Inflammatory macrophage (primary cell): Measurements from ENCODE around the gene SPARC.

ENCODE experiments used
- DNase-seq, 2 donors: peaks; one replicate each; pipeline ENCODE4 v3.0.0-alpha.2; 2020 to 2022

Gene SPARC

DNA sequence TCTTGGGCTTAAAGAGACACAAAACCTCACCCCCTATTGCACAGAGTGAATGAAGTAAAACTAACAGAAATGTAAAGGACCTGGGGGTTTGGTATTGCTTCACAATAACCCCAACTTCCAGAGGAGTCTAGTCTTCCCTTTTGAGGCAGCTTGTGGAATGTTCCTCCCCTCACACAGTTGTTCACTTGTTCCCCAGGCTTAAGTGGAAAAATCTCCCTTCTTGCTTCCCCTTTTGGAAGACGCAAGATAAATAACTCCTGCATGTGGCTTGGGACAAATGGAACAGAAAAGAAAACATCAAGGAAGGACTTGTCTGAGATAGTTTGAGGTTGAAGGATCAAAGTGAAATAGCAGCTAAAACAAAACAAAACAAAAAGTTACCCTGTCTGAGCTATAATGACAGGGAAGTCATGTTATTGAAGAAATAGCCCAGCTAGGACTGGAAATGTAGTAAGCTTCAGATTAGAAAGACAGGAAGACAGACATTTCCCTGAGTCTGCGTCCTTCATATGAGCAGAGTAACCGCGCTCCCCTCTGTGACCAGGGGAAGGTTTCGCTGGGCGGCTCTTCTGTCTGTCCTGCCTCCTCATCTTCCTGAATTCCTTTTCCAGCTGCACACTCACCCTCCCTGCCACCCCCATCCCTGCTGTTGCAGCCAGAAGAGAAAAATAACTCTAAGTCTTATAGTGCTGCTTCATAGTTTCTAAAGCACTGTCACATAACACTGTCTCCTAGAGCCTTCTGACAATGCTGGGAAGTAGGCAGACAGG, 8.8 kb downstream of the SPARC start:
- peak; percentile 50 to 58 for DNase-seq

DNA sequence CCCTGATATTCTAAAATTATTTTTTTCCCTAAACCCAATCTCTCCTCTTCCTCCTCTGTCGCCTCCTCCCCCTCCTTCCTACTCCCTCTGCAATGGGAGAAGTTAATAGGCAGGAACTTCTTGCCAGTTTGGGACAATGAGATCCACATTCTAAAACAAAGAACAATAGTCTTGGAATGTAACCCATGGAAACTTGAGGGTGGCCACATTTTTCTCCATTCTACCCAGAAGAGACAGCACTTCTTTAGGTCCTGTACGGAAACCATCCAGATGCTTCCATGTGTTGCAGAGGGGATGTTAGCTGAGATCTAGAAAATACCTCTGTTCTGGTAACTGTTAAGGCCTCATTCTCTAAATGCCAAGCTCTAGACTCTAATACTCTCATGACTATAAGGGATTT, 10.0 kb downstream of the SPARC start:
- no peak for DNase-seq

DNA sequence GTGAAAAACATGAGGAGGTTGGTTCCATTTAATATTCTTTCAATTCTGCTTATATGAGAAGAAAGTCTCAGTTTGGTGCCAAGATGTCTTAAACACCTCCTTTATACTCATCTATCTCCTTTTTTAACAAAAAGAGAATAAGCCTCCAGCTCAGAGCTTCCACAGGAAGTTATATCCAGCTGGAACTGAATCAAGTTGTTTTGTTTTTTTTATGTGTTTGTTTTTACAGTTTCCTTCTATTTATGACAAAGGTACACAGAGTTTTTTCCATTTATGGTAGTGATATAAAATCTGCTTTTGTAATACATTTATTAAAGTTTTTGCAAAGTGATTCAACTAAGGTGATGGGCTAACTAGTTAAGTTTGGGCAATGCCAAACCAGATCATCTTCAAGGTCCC, 10.4 kb downstream of the SPARC start:
- DNase-seq, result no peak

- peak; percentile 53 to 81 for DNase-seq
These were observed 11.0 kb downstream of the SPARC start for GRCh38 chr5:151675611-151676313.

DNA sequence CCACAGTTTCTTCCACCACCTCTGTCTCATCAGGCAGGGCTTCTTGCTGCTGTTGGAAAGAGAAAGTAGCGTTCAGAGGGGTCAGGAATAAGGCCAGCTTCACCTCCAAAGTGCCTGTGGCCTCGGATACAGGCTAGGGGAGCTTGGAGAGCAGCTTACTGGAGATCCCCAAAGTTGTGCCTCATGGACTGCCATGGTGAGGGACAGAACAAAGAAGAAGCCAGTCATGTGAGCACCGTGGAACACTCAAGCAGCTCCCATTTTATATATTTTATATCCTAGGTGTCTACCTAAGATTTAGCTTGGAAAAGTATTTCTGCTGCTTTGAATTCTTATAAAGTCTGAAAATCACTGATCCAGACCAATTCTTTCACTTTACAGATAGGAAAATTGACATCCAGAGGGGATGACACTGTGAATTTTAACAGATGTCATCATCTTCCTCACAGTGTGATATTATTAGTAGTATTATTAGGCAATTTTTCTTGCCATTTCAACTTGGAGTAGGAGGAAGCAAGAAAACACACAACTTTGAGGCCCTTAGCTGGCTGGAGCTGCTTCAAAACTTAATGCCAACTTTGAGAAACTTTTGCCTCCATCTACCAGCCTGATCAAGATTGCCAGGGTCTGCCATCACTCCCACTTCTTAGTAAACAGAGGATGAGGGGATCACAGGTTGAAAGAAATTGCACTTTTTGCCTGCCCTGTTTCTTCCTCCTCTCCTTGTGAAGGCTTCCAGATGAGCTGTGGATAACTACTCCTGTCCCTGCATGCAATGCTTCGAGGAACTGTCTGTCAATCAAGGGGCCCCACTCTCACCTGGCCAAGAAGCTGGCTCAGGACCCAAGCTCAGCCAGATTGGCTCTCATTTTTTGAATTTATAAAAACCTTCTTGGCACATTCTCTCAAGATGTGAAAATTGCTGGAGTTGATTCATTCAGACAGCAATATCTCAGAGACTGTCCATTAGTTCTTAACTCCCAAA, 11.8 kb downstream of the SPARC start:
- DNase-seq, result peak; percentile 64 to 82

DNA sequence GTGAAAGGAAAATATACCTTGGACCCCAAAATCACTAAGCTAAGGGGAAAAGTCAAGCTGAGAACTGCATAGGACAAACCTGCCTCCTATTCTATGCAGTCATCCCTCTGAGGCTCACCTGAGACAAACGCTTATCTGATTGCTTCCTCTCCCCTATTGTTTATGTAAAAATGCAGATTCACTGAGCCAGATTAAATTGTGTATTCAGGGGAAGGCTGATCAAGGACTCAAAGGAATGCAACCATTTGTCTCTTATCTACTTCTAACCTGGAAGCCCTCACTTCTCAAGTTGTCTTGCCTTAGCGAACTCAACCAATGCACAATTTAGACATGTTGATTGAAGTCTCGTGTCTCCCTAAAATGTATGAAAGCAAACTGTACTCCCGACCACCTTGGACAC, 13.3 kb downstream of the SPARC start:
- no peak for DNase-seq

- peak; percentile 62 to 64 for DNase-seq
These were observed 14.2 kb downstream of the SPARC start for GRCh38 chr5:151672516-151672915.

DNA sequence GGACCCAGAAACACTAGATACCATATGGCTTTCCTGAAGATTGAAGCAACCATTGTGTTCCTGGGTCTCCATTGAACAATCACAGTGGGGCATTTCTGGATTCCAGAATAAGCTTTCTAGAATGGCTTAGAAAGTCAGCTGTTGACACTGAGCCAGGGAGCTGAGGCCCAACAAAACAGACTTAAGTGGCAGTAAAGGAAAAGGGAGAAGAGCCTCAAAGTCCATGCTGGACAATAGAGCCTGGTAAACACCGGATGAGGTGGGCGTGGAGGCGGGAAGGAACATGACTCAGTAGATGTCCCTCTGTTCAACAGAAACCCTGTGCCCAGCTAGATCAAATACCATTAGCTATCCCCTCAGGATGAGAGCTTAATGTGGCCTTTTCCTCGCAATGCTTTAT, 14.8 kb downstream of the SPARC start:
- peak; percentile 58 to 74 for DNase-seq

GRCh38 chr5:151670953-151671636, 15.6 kb downstream of the SPARC start:
- DNase-seq, result no peak

GRCh38 chr5:151670083-151670686, 16.5 kb downstream of the SPARC start:
- no peak for DNase-seq

DNA sequence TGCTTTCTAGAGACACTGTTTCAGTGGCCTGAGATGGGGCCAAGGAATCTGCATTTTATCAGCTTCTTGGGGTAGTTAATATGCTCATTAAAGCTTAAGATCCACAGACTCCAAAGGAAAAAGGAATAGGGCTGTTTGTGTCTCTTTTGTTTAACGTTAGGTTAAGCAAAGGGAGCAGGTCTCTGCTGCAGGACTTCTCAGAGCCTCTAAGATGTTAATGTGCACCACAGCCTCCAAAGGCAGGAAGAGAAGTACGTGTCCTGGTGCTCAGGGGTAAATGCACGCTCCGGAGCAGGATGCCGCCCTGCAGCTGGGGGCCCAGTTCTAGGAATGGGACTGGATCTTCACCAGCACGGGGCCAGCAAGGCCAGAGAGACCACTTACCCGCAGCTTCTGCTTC, 19.6 kb downstream of the SPARC start:
- DNase-seq, result no peak

DNA sequence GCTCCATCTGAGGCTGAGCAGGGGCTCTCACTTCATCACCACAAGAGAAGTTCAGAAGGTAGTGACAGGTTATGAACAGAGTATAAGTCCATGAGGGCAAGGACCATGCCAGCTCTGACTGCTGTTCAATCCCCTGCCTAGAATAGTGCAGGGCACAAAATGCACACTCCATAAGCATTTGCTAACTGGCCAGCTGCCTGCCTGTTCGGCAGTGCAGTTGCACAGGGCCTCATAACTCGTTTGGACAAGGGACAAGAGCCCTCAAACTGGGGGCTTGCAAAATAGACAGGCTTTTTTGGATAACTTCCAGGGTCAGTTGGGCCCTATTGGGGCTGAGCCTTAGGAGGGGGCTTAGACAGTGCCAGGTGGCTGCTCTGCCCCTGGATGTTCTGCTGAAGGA, 21.1 kb downstream of the SPARC start:
- DNase-seq, result no peak

DNA sequence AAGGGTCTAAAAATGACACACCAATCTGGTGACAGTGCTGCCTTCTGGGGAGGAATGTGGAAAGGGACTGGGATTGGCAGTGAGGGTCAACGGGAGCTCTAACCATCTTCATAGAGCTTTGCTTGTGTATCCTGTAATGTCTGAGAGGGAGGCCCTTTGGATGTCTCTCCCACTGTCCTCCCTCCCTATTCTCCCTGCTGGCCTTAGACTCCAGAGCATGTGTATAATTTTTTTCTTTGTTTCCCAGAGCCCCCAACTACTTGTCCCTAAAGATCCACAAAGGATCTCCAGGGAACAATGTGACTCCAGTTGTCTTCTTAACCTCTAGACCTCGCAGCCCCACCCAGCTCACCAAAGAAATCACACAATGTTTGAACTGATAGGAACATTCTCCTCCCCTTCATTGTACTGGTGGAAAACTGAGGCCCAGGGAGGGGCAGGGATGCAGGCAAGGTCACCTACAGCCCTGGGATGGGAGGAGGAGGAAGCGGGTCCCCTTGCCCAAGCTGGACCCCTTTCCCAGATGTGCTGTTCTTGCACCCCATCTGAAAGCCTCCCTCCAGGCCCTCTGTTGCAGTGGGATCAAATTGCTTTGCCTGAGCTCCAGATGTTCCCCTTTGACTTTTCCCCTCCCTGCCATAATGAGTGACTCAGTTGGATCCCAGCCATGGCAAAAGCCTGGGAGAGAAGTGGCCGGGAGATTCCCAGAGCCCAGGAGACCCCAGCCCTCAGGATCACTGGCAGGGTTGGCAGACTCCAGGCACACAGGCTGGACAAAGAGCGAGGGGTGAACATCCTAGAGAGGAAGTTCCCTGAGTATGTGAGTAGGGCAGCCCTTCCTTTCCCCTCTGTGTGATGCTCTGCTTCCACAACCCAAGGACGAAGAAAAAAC, 21.8 kb downstream of the SPARC start:
- no peak for DNase-seq

DNA sequence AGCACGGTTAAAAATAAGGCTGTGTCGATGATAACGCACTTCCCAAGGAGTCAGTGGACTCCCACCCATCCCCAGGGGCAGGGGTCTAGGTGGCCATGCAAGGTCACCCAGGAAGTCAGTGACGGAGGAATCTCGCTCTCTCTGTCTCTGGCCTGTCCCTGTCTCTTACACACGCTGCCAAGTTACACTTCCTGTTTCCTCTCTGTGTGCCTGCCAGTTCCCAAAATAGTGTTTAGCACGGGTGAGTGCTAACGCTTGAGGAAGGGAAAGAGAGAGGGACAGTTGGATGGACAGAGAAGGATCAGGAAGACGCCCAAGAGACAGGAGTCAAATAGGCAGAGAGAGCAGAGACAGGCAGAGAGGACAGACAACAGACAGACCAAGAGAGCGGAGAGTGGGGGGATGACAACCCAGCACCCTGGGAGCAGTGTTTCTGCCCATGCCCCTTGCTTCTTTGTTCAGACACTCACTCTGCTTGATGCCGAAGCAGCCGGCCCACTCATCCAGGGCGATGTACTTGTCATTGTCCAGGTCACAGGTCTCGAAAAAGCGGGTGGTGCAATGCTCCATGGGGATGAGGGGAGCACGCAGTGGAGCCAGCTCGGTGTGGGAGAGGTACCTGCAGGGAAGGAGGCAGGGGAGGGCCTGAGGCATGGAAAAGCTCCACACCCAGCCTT, 23.0 kb downstream of the SPARC start:
- DNase-seq, result peak; percentile 72 to 73

- DNase-seq, result no peak
These were observed 23.9 kb downstream of the SPARC start for GRCh38 chr5:151662805-151663204.

DNA sequence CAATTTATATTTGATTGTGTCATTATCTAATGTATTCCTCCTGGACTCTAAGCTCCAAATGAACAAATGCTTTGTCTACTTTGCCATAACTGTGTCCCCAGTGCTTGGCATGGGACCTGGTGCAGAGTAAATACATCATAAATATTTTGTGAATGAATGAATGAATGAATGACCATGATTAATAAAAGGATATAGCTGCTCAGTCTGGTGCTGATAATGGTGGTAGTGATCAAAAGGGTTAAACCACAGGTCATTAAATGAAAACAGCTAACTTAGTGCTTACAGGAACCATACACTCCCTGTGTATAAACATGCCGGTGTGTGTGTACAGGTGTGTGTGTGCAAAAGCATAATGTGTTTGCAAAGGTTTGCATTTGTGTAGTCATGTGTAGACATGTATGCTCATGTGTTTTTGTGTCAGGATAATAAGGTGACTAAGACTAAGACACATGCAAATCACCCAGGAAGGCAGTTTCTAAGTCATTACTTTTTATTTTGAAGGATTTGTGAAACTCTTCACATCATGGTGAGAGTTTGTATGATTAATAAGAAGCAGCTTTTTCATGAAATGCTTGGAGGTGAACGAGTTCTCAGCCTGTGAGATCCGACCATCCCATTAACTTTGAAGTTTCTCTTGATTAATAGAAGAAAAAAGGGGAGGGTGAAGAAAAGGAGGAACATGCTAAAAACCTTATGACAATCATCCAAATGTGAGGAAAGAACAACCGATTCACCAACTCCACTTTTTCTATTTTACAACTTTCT, 24.6 kb downstream of the SPARC start:
- no peak for DNase-seq

- no peak for DNase-seq
These were observed 25.9 kb downstream of the SPARC start for GRCh38 chr5:151660616-151661495.

GRCh38 chr5:151659001-151659754, 27.5 kb downstream of the SPARC start:
- DNase-seq, result peak; percentile 87 to 89
